ENCODE data around the gene PCK2. TPM values are rescaled to one million over a fixed set of nuclear protein-coding genes. Genes with fewer than 3 reads are reported as not detected.
A peak's percentile ranks its signal among the peaks of the same experiment; 100 is the strongest.

Gene PCK2
- total and polyA plus RNA-seq, 4 donors: 39.8 to 250 (median 221) TPM

GRCh38 chr14:24123424-24124417 is 29.6 kb downstream of the PCK2 start:
- H3K4me3 ChIP-seq (ENCODE audit: low read depth in 1 of 3, low read length in 3 of 3): no peak overlapping the region
- no peak overlapping the region for H3K9ac ChIP-seq (ENCODE audit: low read depth in 1 of 2, low read length in 2 of 2)
- H3K27ac ChIP-seq (ENCODE audit: low read depth in 1 of 2, low read length in 2 of 2): no peak overlapping the region
- H3K4me1 ChIP-seq (ENCODE audit: control insufficient read depth in 4 of 4, insufficient read depth in 4 of 4, low read length in 3 of 4): peaks cover 0 to 4% (median 2%) of the 10 kb centered on the region in 4 donors
- peaks cover 28 to 49% (median 45%) of the 10 kb centered on the region in 4 donors for H3K36me3 ChIP-seq (ENCODE audit: control insufficient read depth in 4 of 4, insufficient read depth in 3 of 4, low read depth in 1 of 4, low read length in 3 of 4)
- WGBS: 92% methylated on average over 9 of the region's 9 CpGs
- no peaks in the 10 kb centered on the region for H3K27me3 ChIP-seq (ENCODE audit: control insufficient read depth in 4 of 4, insufficient read depth in 4 of 4, low read length in 3 of 4)
- TF ChIP-seq EGR1 (IDR thresholded peaks at IDR 0.05; ENCODE audit: low read depth in 2 of 2): no peak
- no peak for TF ChIP-seq NR2F2 (IDR thresholded peaks at IDR 0.05)
- peak; percentile 71 for DNase-seq (ENCODE audit: low spot score)
- H3K9me3 ChIP-seq (ENCODE audit: control insufficient read depth in 4 of 4, low read length in 3 of 4): no peaks in the 10 kb centered on the region

- Histone ChIP-seq H3K27me3 (ENCODE audit: control insufficient read depth in 4 of 4, insufficient read depth in 4 of 4, low read length in 3 of 4) (no peaks in the 10 kb centered on the region), H3K36me3 (ENCODE audit: control insufficient read depth in 4 of 4, insufficient read depth in 3 of 4, low read depth in 1 of 4, low read length in 3 of 4) (peaks cover 8 to 21% (median 18%) of the 10 kb centered on the region in 4 donors), H3K4me3 (ENCODE audit: low read depth in 1 of 3, low read length in 3 of 3) (no peak overlapping the region), H3K9ac (ENCODE audit: low read depth in 1 of 2, low read length in 2 of 2) (no peak overlapping the region), H3K4me1 (ENCODE audit: control insufficient read depth in 4 of 4, insufficient read depth in 4 of 4, low read length in 3 of 4) (peaks cover 7 to 19% (median 16%) of the 10 kb centered on the region in 4 donors), H3K9me3 (ENCODE audit: control insufficient read depth in 4 of 4, low read length in 3 of 4) (no peaks in the 10 kb centered on the region), H3K27ac (ENCODE audit: low read depth in 1 of 2, low read length in 2 of 2) (no peak overlapping the region)
- TF ChIP-seq FOXA1 (IDR thresholded peaks at IDR 0.05) (no peak), GABPA (IDR thresholded peaks at IDR 0.05 in 1 of 2, conservative IDR thresholded peaks at IDR 0.05 in 1 of 2) (no peak), RAD21 (IDR thresholded peaks at IDR 0.05) (no peak), TAF1 (conservative IDR thresholded peaks at IDR 0.05) (no peak), RXRA (IDR thresholded peaks at IDR 0.05) (no peak), CTCF (IDR thresholded peaks at IDR 0.05; ENCODE audit: low read depth, low read length, missing input control) (no peak), ATF3 (IDR thresholded peaks at IDR 0.05) (no peak), FOXA2 (IDR thresholded peaks at IDR 0.05) (no peak), HNF4G (IDR thresholded peaks at IDR 0.05) (no peak)
- no peak for DNase-seq (ENCODE audit: low spot score)
These were observed 32.8 kb downstream of the PCK2 start for GRCh38 chr14:24126939-24127338.

GRCh38 chr14:24127673-24128072 is 33.6 kb downstream of the PCK2 start:
- Histone ChIP-seq H3K9ac (ENCODE audit: low read depth in 1 of 2, low read length in 2 of 2) (no peak overlapping the region), H3K36me3 (ENCODE audit: control insufficient read depth in 4 of 4, insufficient read depth in 3 of 4, low read depth in 1 of 4, low read length in 3 of 4) (peaks cover 6 to 17% (median 14%) of the 10 kb centered on the region in 4 donors), H3K27ac (ENCODE audit: low read depth in 1 of 2, low read length in 2 of 2) (no peak overlapping the region), H3K4me1 (ENCODE audit: control insufficient read depth in 4 of 4, insufficient read depth in 4 of 4, low read length in 3 of 4) (peaks cover 7 to 27% (median 22%) of the 10 kb centered on the region in 4 donors), H3K4me3 (ENCODE audit: low read depth in 1 of 3, low read length in 3 of 3) (no peak overlapping the region), H3K9me3 (ENCODE audit: control insufficient read depth in 4 of 4, low read length in 3 of 4) (no peaks in the 10 kb centered on the region), H3K27me3 (ENCODE audit: control insufficient read depth in 4 of 4, insufficient read depth in 4 of 4, low read length in 3 of 4) (no peaks in the 10 kb centered on the region)
- no peak for DNase-seq (ENCODE audit: low spot score)
- WGBS: 98% methylated on average over 2 of the region's 2 CpGs
- TF ChIP-seq, protein P1, sequence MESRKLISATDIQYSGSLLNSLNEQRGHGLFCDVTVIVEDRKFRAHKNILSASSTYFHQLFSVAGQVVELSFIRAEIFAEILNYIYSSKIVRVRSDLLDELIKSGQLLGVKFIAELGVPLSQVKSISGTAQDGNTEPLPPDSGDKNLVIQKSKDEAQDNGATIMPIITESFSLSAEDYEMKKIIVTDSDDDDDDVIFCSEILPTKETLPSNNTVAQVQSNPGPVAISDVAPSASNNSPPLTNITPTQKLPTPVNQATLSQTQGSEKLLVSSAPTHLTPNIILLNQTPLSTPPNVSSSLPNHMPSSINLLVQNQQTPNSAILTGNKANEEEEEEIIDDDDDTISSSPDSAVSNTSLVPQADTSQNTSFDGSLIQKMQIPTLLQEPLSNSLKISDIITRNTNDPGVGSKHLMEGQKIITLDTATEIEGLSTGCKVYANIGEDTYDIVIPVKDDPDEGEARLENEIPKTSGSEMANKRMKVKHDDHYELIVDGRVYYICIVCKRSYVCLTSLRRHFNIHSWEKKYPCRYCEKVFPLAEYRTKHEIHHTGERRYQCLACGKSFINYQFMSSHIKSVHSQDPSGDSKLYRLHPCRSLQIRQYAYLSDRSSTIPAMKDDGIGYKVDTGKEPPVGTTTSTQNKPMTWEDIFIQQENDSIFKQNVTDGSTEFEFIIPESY (IDR thresholded peaks at IDR 0.05): no peak
- no peak for TF ChIP-seq HNF4A (conservative IDR thresholded peaks at IDR 0.05)
- TF ChIP-seq ATF3 (IDR thresholded peaks at IDR 0.05): no peak
- no peak for TF ChIP-seq RXRA (IDR thresholded peaks at IDR 0.05)
- TF ChIP-seq, protein P2, sequence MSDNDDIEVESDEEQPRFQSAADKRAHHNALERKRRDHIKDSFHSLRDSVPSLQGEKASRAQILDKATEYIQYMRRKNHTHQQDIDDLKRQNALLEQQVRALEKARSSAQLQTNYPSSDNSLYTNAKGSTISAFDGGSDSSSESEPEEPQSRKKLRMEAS (IDR thresholded peaks at IDR 0.05): no peak
- no peak for TF ChIP-seq FOXA1 (IDR thresholded peaks at IDR 0.05)
- no peak for TF ChIP-seq HNF4G (IDR thresholded peaks at IDR 0.05)
- no peak for TF ChIP-seq EGR1 (IDR thresholded peaks at IDR 0.05; ENCODE audit: low read depth in 2 of 2)
- TF ChIP-seq FOXA2 (IDR thresholded peaks at IDR 0.05): no peak
- no peak for TF ChIP-seq RAD21 (IDR thresholded peaks at IDR 0.05)
- no peak for TF ChIP-seq TAF1 (conservative IDR thresholded peaks at IDR 0.05)

Measured in liver (tissue), 9 donors.